HUES6 (cell line): ENCODE data around the gene OR2V1.
"Not testable (repeated sequence)": the region's sequence is repeated elsewhere in the genome, so short reads cannot be mapped to it uniquely, and the experiment has no call there.

ENCODE experiments used
- H3K27ac ChIP-seq: 2 replicates; pipeline ENCODE4 v1.7.0; 2013; ENCODE audit warnings: low read depth, mild to moderate bottlenecking, low read length, inconsistent platforms
- H3K27me3 ChIP-seq: 2 replicates; pipeline ENCODE4 v1.6.1; 2013; ENCODE audit warnings: low read length; ENCODE audit not compliant: control insufficient read depth, insufficient read depth
- H3K36me3 ChIP-seq: 2 replicates; pipeline ENCODE4 v1.6.1; 2013; ENCODE audit warnings: low read length; ENCODE audit not compliant: control insufficient read depth, insufficient read depth
- H3K4me1 ChIP-seq: 2 replicates; pipeline ENCODE4 v1.6.1; 2013; ENCODE audit warnings: low read length; ENCODE audit not compliant: control insufficient read depth, insufficient read depth
- H3K4me3 ChIP-seq: 2 replicates; pipeline ENCODE4 v1.5.1; 2013; ENCODE audit warnings: low read depth, low read length
- H3K9ac ChIP-seq: one replicate; pipeline ENCODE4 v1.6.1; 2013; ENCODE audit warnings: mild to moderate bottlenecking, low read length
- H3K9me3 ChIP-seq: 2 replicates; pipeline ENCODE4 v1.6.1; 2013; ENCODE audit warnings: low read depth, low read length; ENCODE audit not compliant: control insufficient read depth, insufficient read depth

Gene OR2V1

DNA sequence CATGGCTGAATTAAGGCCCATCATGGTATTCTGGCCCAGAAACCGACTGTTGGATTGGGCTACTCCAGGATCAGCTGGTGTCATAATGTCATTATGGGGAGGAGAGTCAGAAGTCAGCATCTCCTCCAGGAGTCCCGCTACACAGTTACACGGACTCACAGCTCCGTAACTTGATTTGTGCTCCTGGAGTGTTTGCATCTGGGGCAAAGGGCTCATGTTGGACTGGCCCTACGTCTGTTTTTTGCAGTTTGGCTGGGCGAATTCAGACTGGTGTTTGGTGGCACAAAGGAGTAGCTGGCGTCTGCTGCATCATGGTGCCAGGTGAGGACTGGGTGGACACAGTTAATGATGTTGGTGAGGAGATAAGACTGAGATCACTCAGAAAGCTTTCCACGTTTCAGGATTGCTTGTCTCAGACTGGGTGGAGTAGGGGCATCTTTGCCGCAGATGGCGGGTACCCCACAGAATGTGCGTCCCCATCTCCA is 31.3 kb downstream of the OR2V1 start:
- peak overlapping the region; percentile 67; the same call in 1 of the 2 replicates for H3K4me3 ChIP-seq
- peaks cover 28% of the 10 kb centered on the region for H3K27me3 ChIP-seq
- H3K9ac ChIP-seq: no peak overlapping the region
- H3K4me1 ChIP-seq: no peaks in the 10 kb centered on the region
- no peak overlapping the region for H3K27ac ChIP-seq
- no peaks in the 10 kb centered on the region for H3K36me3 ChIP-seq
- H3K9me3 ChIP-seq: no peaks in the 10 kb centered on the region

DNA sequence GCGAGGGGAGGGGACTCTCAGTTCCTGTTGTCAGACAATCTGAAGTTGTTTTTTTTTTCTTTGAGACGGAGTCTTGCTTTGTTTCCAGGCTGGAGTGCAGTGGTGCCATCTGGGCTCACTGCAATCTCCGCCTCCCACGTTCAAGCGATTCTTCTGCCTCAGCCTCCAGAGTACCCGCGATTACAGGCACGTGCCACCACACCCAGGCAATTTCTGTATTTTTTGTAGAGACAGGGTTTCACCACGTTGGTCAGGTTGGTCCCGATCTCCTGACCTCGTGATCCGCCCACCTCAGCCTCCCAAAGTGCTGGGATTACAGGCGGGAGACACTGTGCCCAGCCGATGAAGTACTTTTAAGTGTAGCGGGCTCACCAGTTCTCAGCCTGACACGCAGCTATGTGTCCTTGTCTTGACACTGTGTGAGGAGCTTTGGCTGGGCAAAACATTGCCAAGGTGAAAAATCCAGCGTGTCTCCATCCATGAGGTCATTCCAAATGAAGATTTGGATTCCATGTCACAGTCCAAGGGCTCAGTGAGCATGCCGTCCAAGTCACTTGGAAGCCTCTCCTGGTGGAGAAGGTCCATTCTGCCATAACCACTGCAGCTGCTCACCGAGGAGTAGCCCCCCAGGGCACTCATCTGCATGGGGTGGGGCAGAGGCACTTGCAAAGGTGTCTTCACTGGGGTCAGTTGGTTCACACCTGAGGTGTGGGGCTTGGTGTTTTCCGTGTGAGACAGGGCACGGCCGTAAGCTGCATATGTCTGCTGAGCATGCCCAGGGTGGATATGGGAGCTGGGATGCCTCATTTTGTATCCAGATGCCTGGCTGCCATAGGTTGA is 32.0 kb downstream of the OR2V1 start:
- Histone ChIP-seq H3K9ac (no peak overlapping the region), H3K36me3 (no peaks in the 10 kb centered on the region), H3K4me3 (peak overlapping the region; percentile 44), H3K9me3 (no peaks in the 10 kb centered on the region), H3K27ac (no peak overlapping the region), H3K27me3 (peaks cover 21% of the 10 kb centered on the region), H3K4me1 (no peaks in the 10 kb centered on the region)

DNA sequence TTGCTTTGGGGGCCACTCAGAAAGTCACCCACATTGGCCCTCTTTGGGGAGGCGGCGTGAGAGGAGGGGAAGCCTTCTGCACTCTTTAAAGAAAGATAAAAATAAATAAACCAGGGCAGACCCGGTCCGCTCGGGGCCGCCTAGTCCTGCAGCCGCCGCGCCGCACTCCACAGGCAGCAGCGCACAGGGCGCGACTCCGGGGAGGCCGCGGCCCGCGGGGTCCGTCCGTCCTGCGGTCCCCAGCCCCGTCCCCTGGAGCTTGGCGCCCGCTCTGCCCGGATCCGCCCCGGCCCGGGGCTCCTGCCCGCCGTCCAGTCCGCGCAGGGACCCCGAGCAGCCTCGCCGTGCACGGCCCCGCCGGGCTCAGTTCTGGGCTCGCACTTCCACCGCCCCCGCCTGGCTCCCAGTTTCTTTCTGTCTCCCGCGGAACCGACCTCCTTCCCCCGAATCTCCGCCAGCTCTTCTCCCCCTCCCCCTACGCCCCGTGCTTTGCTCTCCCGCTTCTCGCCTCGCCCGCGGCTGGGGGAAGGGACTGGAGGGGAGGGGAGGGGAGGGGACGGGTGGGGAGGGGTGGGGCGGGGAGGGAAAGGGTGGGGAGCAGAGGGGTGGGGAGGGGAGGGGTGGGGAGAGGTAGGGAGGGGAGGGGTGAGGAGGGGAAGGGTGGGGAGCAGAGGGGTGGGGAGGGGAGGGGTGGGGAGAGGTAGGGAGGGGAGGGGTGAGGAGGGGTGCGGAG is 33.0 kb downstream of the OR2V1 start:
- H3K27me3 ChIP-seq: peaks cover 20% of the 10 kb centered on the region
- H3K9ac ChIP-seq, H3K4me3 ChIP-seq, H3K36me3 ChIP-seq, H3K9me3 ChIP-seq, H3K4me1 ChIP-seq, H3K27ac ChIP-seq: not testable (repeated sequence)

DNA sequence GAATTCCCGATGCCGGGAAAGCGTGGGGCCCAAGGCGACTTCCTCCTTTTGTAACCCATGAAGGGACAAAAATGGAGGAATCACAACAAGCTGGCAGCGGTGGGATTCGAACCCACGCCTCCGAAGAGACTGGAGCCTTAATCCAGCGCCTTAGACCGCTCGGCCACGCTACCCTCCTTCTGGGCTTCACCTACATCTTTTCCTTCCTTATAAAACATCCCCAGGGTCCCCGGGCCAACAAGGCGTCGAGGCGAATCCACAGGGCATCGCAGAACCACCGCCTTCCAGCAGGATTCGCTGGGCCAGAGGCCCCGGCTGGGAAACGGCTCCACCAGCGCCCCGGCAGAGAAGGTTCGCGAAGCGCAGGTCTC is 33.6 kb downstream of the OR2V1 start:
- H3K36me3 ChIP-seq, H3K4me1 ChIP-seq, H3K27ac ChIP-seq, H3K9me3 ChIP-seq, H3K4me3 ChIP-seq, H3K9ac ChIP-seq: not testable (repeated sequence)
- peaks cover 20% of the 10 kb centered on the region for H3K27me3 ChIP-seq

DNA sequence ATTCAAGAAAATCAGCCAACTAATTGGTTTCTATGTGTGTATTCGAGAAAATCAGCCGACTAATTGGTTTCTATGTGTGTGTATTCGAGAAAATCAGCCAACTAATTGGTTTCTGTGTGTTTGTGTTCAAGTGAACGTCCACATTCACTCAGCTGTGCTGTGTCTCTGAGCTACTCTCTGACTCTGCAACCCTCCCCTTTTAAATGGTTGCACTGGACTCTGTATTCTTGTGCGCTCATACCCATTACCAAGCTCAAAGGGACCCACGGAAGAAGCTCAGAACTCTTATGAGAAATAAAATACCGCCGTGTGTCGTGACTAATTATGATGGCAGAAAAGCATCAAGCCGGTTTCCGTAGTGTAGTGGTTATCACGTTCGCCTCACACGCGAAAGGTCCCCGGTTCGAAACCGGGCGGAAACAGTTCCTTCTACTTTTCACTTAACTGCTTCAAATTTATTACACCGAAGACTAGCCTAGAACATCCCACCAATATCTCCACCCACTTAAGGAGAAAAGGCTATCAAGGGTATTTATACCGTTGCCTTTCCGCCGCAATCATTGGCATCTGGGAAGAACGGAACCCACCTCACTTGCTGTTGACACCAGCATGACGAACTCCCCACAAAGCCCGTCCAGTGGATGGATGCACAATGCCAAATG is 34.1 kb downstream of the OR2V1 start:
- not testable (repeated sequence) for H3K27ac ChIP-seq, H3K9me3 ChIP-seq, H3K9ac ChIP-seq, H3K4me3 ChIP-seq, H3K36me3 ChIP-seq, H3K4me1 ChIP-seq
- peaks cover 20% of the 10 kb centered on the region for H3K27me3 ChIP-seq

DNA sequence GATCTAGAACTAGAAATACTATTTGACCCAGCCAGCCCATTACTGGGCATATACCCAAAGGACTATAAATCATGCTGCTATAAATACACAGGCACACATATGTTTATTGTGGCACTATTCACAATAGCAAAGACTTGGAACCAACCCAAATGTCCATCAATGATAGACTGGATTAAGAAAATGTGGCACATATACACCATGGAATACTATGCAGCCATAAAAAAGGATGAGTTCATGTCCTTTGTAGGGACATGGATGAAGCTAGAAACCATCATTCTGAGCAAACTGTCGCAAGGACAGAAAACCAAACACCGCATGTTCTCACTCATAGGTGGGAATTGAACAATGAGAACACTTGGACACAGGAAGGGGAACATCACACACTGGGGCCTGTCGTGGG is 35.8 kb downstream of the OR2V1 start:
- H3K9me3 ChIP-seq, H3K36me3 ChIP-seq, H3K4me3 ChIP-seq, H3K9ac ChIP-seq, H3K27ac ChIP-seq, H3K4me1 ChIP-seq: not testable (repeated sequence)
- peaks cover 16% of the 10 kb centered on the region for H3K27me3 ChIP-seq

DNA sequence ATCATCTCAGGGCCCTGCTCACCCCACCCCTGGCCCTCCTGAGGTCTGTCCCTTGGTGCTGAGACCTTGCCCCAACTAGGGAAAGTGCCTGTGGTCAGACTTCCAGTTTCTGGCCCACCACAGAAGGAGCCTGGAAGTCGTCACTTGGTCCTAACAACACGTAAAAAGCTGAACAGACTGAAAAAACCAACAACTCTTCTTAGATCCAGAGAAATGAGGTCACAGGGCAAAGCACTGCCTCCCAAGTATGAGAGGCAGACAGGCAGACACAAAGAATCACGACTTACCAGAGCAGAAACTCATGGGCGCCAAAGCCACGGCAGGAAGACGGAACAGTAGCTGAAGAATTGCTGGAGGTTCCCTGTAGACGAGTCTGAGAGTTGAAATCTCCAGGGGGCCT is 38.5 kb downstream of the OR2V1 start:
- no peaks in the 10 kb centered on the region for H3K36me3 ChIP-seq
- no peaks in the 10 kb centered on the region for H3K4me1 ChIP-seq
- no peaks in the 10 kb centered on the region for H3K9me3 ChIP-seq
- H3K4me3 ChIP-seq: no peak overlapping the region
- no peak overlapping the region for H3K27ac ChIP-seq
- no peaks in the 10 kb centered on the region for H3K27me3 ChIP-seq
- no peak overlapping the region for H3K9ac ChIP-seq

DNA sequence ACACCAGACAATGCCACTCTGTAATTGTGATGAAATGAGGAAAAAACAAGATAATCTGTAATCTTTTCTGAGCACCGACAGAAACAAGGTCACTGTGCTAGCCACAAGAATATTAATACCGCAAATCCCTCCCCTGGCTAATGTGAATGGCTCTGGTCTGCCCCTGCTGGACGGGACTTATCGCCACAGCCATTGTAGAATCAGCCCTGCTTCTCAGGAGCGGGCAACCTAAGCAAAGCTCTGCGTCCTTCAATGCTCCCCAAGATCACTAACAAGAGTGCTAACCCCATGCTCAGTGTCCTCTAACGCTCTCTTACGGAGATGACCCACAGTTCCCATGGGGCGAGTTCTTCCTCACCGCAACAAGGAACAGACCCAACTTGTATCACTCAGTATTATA is 42.7 kb downstream of the OR2V1 start:
- Histone ChIP-seq H3K4me1 (peaks cover 7% of the 10 kb centered on the region; the same call in 1 of the 2 replicates), H3K27me3 (peaks cover 20% of the 10 kb centered on the region; the same call in 1 of the 2 replicates), H3K4me3 (no peak overlapping the region), H3K36me3 (no peaks in the 10 kb centered on the region), H3K27ac (no peak overlapping the region), H3K9me3 (no peaks in the 10 kb centered on the region), H3K9ac (no peak overlapping the region)

DNA sequence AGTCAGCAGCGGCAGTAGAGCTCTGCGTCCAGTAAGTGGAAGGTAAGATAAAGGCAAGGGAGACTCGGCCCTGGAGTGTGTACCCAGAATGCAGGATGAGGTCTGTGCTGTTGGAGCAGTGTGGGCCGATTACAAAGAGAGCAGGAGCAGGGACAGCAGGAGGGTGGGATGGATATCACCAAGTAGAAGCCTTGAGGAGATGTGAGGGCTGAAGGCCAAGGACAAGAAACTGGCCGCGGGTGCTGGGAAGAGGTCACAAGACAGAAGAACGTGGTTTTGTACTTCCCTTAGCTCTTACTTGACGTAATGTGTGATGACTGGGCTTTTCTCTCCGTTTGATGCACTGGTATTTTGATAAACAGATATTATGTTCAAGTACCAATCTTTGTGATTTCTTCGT is 43.7 kb downstream of the OR2V1 start:
- Histone ChIP-seq H3K36me3 (no peaks in the 10 kb centered on the region), H3K4me1 (peaks cover 7% of the 10 kb centered on the region; the same call in 1 of the 2 replicates), H3K4me3 (no peak overlapping the region), H3K27me3 (peaks cover 20% of the 10 kb centered on the region), H3K9me3 (no peaks in the 10 kb centered on the region), H3K27ac (no peak overlapping the region), H3K9ac (no peak overlapping the region)

DNA sequence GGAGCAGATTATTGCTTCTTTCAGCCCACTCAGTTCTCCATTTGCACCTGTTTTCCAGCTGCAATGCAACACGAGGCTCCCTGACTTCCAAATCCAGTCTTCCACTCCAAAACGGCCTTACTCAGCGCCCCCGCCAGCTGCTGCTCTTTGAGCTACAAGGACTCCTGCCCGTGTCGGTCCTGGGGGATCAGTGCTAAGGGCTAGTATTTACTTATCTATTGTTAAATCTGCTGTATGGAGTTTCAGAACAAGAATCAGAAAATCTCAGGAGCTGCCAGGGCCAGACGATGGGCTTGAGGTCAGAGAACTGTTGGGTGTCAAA is 44.1 kb downstream of the OR2V1 start:
- Histone ChIP-seq H3K9ac (no peak overlapping the region), H3K27me3 (peaks cover 20% of the 10 kb centered on the region), H3K36me3 (no peaks in the 10 kb centered on the region)

More for the DNA sequence above, 44.1 kb downstream of the OR2V1 start:
- no peak overlapping the region for H3K4me3 ChIP-seq
- H3K4me1 ChIP-seq: peaks cover 7% of the 10 kb centered on the region; the same call in 1 of the 2 replicates
- H3K9me3 ChIP-seq: no peaks in the 10 kb centered on the region
- H3K27ac ChIP-seq: no peak overlapping the region
